GM10248 (cell line): ENCODE measurements around the gene PLCB4.

Experiments
- CTCF ChIA-PET: fragments of 300-600 bp; sonication (Branson Sonifier 250); formaldehyde crosslinking; extraction: SDS; loops from one replicate; lab custom pipeline; 2021; ENCODE audit warnings: antibody characterized with exemption; lab: Yijun Ruan, JAX
- POLR2A ChIA-PET: fragments of 350-650 bp; sonication (Branson Sonifier 250); formaldehyde crosslinking; extraction: SDS; loops from one replicate; lab custom pipeline; 2020; ENCODE audit warnings: antibody characterized with exemption; lab: Yijun Ruan, JAX
- DNase-seq: peaks from one replicate; pipeline ENCODE4 v3.0.0; 2012; ENCODE audit errors: extremely low spot score
- CTCF ChIP-seq: IDR thresholded peaks from 2 replicates; pipeline ENCODE4 v1.5.1; 2012; ENCODE audit warnings: mild to moderate bottlenecking, low read depth; ENCODE audit errors: extremely low read depth, missing control alignments, control extremely low read depth

Gene PLCB4

GRCh38 chr20:9397928-9398327, 329.0 kb downstream of the PLCB4 start:
- CTCF ChIA-PET, result interaction anchor here (1.6 to 2.0 kb wide), 2 partner anchors 10 to 29 kb away, joined by 4 to 11 read pairs; no protein-coding TSS in a partner anchor

GRCh38 chr20:9398882-9399281, 330.0 kb downstream of the PLCB4 start:
- TF ChIP-seq CTCF, result no peak
- no peak for DNase-seq
- CTCF ChIA-PET, result interaction anchor here (2.0 kb wide), 1 partner anchor 9 kb away, joined by 11 read pairs; no protein-coding TSS in a partner anchor
- POLR2A ChIA-PET, result no interaction called here

More at GRCh38 chr20:9397928-9398327, 329.0 kb downstream of the PLCB4 start:
- POLR2A ChIA-PET, result no interaction called here
- no peak for TF ChIP-seq CTCF
- peak; percentile 22 for DNase-seq

GRCh38 chr20:9399322-9399721, 330.4 kb downstream of the PLCB4 start:
- ChIA-PET POLR2A (no interaction called here), CTCF (interaction anchor here (1.0 to 2.0 kb wide), 2 partner anchors 9 kb away, joined by 3 to 11 read pairs; no protein-coding TSS in a partner anchor)
- TF ChIP-seq CTCF, result no peak
- no peak for DNase-seq

- no peak for DNase-seq
- no peak for TF ChIP-seq CTCF
- ChIA-PET CTCF (interaction anchor here (1.0 to 1.6 kb wide), 3 partner anchors 8 to 210 kb away, joined by 3 to 4 read pairs (median 3); no protein-coding TSS in a partner anchor), POLR2A (no interaction called here)
Observed at GRCh38 chr20:9400171-9401025, 331.5 kb downstream of the PLCB4 start.

GRCh38 chr20:9401371-9401770, 332.5 kb downstream of the PLCB4 start:
- ChIA-PET POLR2A (no interaction called here), CTCF (interaction anchor here (0.8 to 1.6 kb wide), 3 partner anchors 8 to 209 kb away, joined by 3 to 4 read pairs (median 3); no protein-coding TSS in a partner anchor)
- no peak for TF ChIP-seq CTCF
- DNase-seq, result no peak

GRCh38 chr20:9402141-9402540, 333.3 kb downstream of the PLCB4 start:
- DNase-seq, result no peak
- TF ChIP-seq CTCF, result no peak
- POLR2A ChIA-PET, result no interaction called here
- CTCF ChIA-PET, result interaction anchor here (1.4 kb wide), 1 partner anchor 8 kb away, joined by 3 read pairs; no protein-coding TSS in a partner anchor
